ENCODE measurements around the gene CALD1. TPM values are rescaled to one million over a fixed set of nuclear protein-coding genes. Genes with fewer than 3 reads are reported as not detected.
A peak's percentile ranks its signal among the peaks of the same experiment; 100 is the strongest.

CALD1 gene
- total RNA-seq, 1 experiment from 2014 or later: 47.9 TPM

DNA sequence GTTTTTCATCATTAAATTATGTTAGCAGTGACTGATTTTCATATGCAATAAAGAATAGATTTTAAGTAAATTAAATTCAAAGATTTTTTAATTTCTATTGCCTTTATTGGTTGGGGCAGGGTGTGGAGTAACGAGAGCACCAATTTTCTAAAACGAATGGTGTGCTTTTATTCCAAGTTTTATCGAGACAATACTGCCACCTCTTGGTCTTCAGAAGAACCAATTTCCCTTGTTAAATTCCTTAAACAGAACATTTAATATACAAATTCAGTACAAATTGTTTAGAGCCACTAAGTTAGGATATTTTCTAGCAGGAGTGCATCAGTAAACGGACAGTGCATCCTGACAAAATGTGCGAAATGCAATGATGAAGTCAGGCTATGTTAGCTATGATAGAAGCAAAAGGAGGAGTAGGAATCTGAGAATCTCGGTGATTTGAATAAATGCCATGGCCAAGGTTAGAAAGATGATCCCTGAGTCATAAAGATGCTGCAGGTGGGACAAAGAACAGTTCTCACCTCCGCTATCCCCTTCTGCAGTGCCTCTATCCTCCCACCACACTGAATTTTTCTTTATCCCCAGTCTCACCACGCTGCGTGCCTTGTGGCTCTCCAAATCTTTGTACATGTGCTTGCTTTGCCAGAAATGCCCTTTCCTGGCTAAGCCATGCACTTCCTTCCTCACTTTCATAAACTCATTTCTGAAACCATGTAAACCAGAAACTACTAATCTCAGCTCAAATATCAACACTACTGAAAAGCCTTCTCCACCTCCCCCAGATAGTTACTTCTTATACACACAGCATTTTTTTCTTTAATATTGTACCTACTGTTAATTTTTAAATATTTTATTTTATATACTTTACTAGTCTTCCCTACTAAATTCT lies 175.0 kb downstream of the CALD1 start:
- Histone ChIP-seq H3K4me3 (ENCODE audit: low read depth, low read length, poor library complexity, severe bottlenecking) (no peak overlapping the region), H3K9me3 (ENCODE audit: low read depth, low read length, poor library complexity, severe bottlenecking) (no peaks in the 10 kb centered on the region), H3K27me3 (replicated peaks; ENCODE audit: insufficient read depth, low read depth, low read length, poor library complexity) (no peaks in the 10 kb centered on the region), H3K27ac (ENCODE audit: low read depth, low read length, poor library complexity, severe bottlenecking) (no peak overlapping the region), H3K4me1 (ENCODE audit: insufficient read depth, low read length, poor library complexity, severe bottlenecking) (no peaks in the 10 kb centered on the region), H3K36me3 (ENCODE audit: insufficient read depth, low read length, poor library complexity, severe bottlenecking) (peaks cover 18% of the 10 kb centered on the region)
- no TSS peak for BruUV-seq (replicated peaks)
- TF ChIP-seq EZH2 (IDR thresholded peaks at IDR 0.05; ENCODE audit: borderline replicate concordance, low read depth, low read length, poor library complexity, severe bottlenecking) (no peak), CTCF (conservative IDR thresholded peaks at IDR 0.05; ENCODE audit: low read depth, low read length) (peak; percentile 75)
- DNase-seq (ENCODE audit: low spot score): peak; percentile 59
- intact Hi-C loops (cut with micrococcal nuclease; ENCODE audit: unreplicated experiment): loop anchor here (2.0 to 10.0 kb wide), 2 partner anchors 264 to 520 kb away; no protein-coding TSS in a partner anchor
- POLR2A ChIA-PET (ENCODE audit: low non-redundant PET): no interaction called here
- CTCF ChIA-PET: interaction anchor here (0.6 to 1.2 kb wide), 2 partner anchors 258 to 264 kb away, joined by 5 to 8 read pairs; no protein-coding TSS in a partner anchor

DNA sequence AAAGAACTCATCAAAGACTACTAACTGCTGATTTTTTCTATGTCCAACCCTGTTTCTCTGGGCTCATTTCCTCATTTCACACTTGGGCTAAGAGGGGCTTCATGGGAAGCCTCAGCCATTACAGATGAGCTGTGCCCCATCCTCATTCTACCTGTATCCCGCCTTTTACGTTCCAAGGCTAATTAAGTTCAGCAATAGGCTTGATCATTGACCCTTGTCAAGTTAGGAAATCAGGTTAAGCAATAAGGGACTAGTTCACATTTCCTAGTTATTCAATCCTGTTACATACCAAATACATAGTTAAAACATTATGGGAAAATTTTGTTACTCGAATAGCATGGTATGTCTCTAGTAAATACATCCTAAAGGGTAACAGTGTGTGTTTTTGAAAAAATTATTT lies 177.6 kb downstream of the CALD1 start:
- BruUV-seq (replicated peaks): no TSS peak
- ChIA-PET POLR2A (ENCODE audit: low non-redundant PET) (no interaction called here), CTCF (interaction anchor here (0.6 kb wide), 1 partner anchor 278 kb away, joined by 4 read pairs; no protein-coding TSS in a partner anchor)
- no peak overlapping the region for H3K4me3 ChIP-seq (ENCODE audit: low read depth, low read length, poor library complexity, severe bottlenecking)
- no peak overlapping the region for H3K27ac ChIP-seq (ENCODE audit: low read depth, low read length, poor library complexity, severe bottlenecking)
- TF ChIP-seq EZH2 (IDR thresholded peaks at IDR 0.05; ENCODE audit: borderline replicate concordance, low read depth, low read length, poor library complexity, severe bottlenecking): no peak
- no peak for TF ChIP-seq CTCF (conservative IDR thresholded peaks at IDR 0.05; ENCODE audit: low read depth, low read length)
- DNase-seq (ENCODE audit: low spot score): no peak
- intact Hi-C loops (cut with micrococcal nuclease; ENCODE audit: unreplicated experiment): loop anchor here (10.0 kb wide), 1 partner anchor 522 kb away; no protein-coding TSS in a partner anchor
- H3K4me1 ChIP-seq (ENCODE audit: insufficient read depth, low read length, poor library complexity, severe bottlenecking): no peaks in the 10 kb centered on the region
- H3K36me3 ChIP-seq (ENCODE audit: insufficient read depth, low read length, poor library complexity, severe bottlenecking): peaks cover 12% of the 10 kb centered on the region
- H3K9me3 ChIP-seq (ENCODE audit: low read depth, low read length, poor library complexity, severe bottlenecking): no peaks in the 10 kb centered on the region
- no peaks in the 10 kb centered on the region for H3K27me3 ChIP-seq (replicated peaks; ENCODE audit: insufficient read depth, low read depth, low read length, poor library complexity)

DNA sequence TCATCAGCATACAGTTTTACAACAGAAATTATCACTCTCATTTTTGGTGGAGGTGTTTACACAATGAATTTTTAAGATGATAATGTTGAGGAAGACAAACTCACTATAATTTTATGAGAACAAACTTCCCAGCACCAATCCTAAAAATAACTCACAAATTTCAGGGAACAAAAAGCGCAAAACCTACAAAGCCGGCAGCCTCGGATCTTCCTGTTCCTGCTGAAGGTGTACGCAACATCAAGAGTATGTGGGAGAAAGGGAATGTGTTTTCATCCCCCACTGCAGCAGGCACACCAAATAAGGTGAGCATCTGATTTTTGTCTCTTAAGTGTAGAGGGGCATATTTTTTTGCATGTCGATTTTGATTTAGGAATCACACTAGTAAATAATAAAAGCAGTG lies 180.4 kb downstream of the CALD1 start:
- CTCF ChIA-PET: no interaction called here
- Histone ChIP-seq H3K4me3 (ENCODE audit: low read depth, low read length, poor library complexity, severe bottlenecking) (no peak overlapping the region), H3K9me3 (ENCODE audit: low read depth, low read length, poor library complexity, severe bottlenecking) (no peaks in the 10 kb centered on the region), H3K27ac (ENCODE audit: low read depth, low read length, poor library complexity, severe bottlenecking) (no peak overlapping the region), H3K36me3 (ENCODE audit: insufficient read depth, low read length, poor library complexity, severe bottlenecking) (peaks cover 18% of the 10 kb centered on the region), H3K27me3 (replicated peaks; ENCODE audit: insufficient read depth, low read depth, low read length, poor library complexity) (no peaks in the 10 kb centered on the region), H3K4me1 (ENCODE audit: insufficient read depth, low read length, poor library complexity, severe bottlenecking) (no peaks in the 10 kb centered on the region)
- no TSS peak for BruUV-seq (replicated peaks)
- intact Hi-C loops (cut with micrococcal nuclease; ENCODE audit: unreplicated experiment): loop anchor here (10.0 kb wide), 1 partner anchor 525 kb away; no protein-coding TSS in a partner anchor
- TF ChIP-seq CTCF (conservative IDR thresholded peaks at IDR 0.05; ENCODE audit: low read depth, low read length) (no peak), EZH2 (IDR thresholded peaks at IDR 0.05; ENCODE audit: borderline replicate concordance, low read depth, low read length, poor library complexity, severe bottlenecking) (no peak)
- POLR2A ChIA-PET (ENCODE audit: low non-redundant PET): no interaction called here
- no peak for DNase-seq (ENCODE audit: low spot score)
